ENCODE measurements around the gene TRPV3. TPM values are rescaled to one million over a fixed set of nuclear protein-coding genes. Genes with fewer than 3 reads are reported as not detected.
"Not testable (repeated sequence)": the region's sequence is repeated elsewhere in the genome, so short reads cannot be mapped to it uniquely, and the experiment has no call there.

The TRPV3 gene
- total and polyA plus RNA-seq, 4 donors, result 0.49 to 2.0 (median 0.75) TPM; not detected in 1

DNA sequence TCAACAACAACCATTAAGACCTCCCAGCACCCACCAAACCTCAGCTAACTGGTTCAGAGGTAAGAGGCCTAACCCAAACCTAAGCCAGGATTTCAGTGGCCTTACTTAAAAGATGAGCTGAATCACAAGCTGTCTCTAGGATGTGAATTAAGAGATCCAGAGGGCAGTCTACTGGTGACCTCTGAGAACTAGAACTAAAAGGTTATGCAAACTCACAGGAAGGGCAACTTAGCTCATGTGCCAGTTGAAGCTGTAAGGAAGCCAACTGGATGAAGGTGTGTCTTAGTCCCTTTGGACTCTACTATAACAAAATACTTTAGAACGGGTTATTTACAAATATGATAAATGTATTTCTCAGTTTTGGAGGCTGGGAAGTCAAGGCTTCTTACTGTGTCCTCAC is 91.3 kb downstream of the TRPV3 start:
- H3K27me3 ChIP-seq (ENCODE audit: control insufficient read depth in 1 of 2, insufficient read depth in 2 of 2, low read length in 1 of 2); H3K4me3 ChIP-seq (ENCODE audit: low read length in 2 of 2); H3K4me1 ChIP-seq (ENCODE audit: control insufficient read depth in 1 of 2, insufficient read depth in 2 of 2, low read length in 2 of 2); H3K27ac ChIP-seq (ENCODE audit: low read depth in 1 of 2, low read length in 2 of 2); intact Hi-C loops (cut with DNase I); ATAC-seq (ENCODE audit: low FRiP score); H3K9me3 ChIP-seq (ENCODE audit: control insufficient read depth, low read length); H3K36me3 ChIP-seq (ENCODE audit: control insufficient read depth in 1 of 2, insufficient read depth in 2 of 2, low read length in 1 of 2); DNase-seq: not testable (repeated sequence)
- 57 to 61% methylated on average over 1 of the region's 1 CpG for WGBS, 2 donors

Other genes starting within 250 kb of the TRPV3 start
- gene OR3A2, start 171.5 kb downstream of the TRPV3 start, total RNA-seq, result not detected
- under 1 TPM in 1 of 2 donors, not detected in 1; 0.51 TPM for gene OR3A2, start 171.5 kb downstream of the TRPV3 start, polyA plus RNA-seq
- gene OR1E1, start 159.4 kb downstream of the TRPV3 start, total RNA-seq, result not detected
- gene OR1E1, start 159.4 kb downstream of the TRPV3 start, polyA plus RNA-seq, result not detected
- not detected for gene OR3A3, start 146.4 kb downstream of the TRPV3 start, total RNA-seq
- not detected for gene OR3A3, start 146.4 kb downstream of the TRPV3 start, polyA plus RNA-seq
- not detected for gene OR1E2, start 124.0 kb downstream of the TRPV3 start, total RNA-seq
- not detected for gene OR1E2, start 124.0 kb downstream of the TRPV3 start, polyA plus RNA-seq
- gene SPATA22, start 86.0 kb downstream of the TRPV3 start, total RNA-seq, result 1 to 10 TPM in 1 of 2 donors, not detected in 1; 1.4 TPM
- gene SPATA22, start 86.0 kb downstream of the TRPV3 start, polyA plus RNA-seq, result under 1 TPM in 1 of 2 donors, not detected in 1; 0.67 TPM
- 1 to 10 TPM; 3.2 to 6.6 TPM for gene ASPA, start 81.8 kb downstream of the TRPV3 start, total RNA-seq
- gene ASPA, start 81.8 kb downstream of the TRPV3 start, polyA plus RNA-seq, result 1 to 10 TPM in 1 of 2 donors, under 1 TPM in 1; 0.10 to 4.5 TPM
- gene TRPV1, start 51.6 kb upstream of the TRPV3 start, total RNA-seq, result 1 to 10 TPM; 3.7 to 9.5 TPM
- 1 to 10 TPM; 1.9 to 2.6 TPM for gene TRPV1, start 51.6 kb upstream of the TRPV3 start, polyA plus RNA-seq
- 10 to 100 TPM in 1 of 2 donors, 1 to 10 TPM in 1; 7.4 to 15.8 TPM for gene SHPK, start 78.4 kb upstream of the TRPV3 start, total RNA-seq
- 1 to 10 TPM; 4.3 to 6.8 TPM for gene SHPK, start 78.4 kb upstream of the TRPV3 start, polyA plus RNA-seq
- gene CTNS, start 78.9 kb upstream of the TRPV3 start, total RNA-seq, result 10 to 100 TPM; 10.8 to 13.8 TPM
- gene CTNS, start 78.9 kb upstream of the TRPV3 start, polyA plus RNA-seq, result 10 to 100 TPM in 1 of 2 donors, 1 to 10 TPM in 1; 4.4 to 12.0 TPM
- gene TAX1BP3, start 110.8 kb upstream of the TRPV3 start, total RNA-seq, result 100 to 1,000 TPM; 101 to 108 TPM
- 100 to 1,000 TPM in 1 of 2 donors, 10 to 100 TPM in 1; 93.2 to 155 TPM for gene TAX1BP3, start 110.8 kb upstream of the TRPV3 start, polyA plus RNA-seq
- gene EMC6, start 111.0 kb upstream of the TRPV3 start, total RNA-seq, result 10 to 100 TPM; 19.2 to 25.7 TPM
- gene EMC6, start 111.0 kb upstream of the TRPV3 start, polyA plus RNA-seq, result 10 to 100 TPM; 33.1 to 48.5 TPM
- 1 to 10 TPM; 1.0 to 1.3 TPM for gene P2RX5, start 138.3 kb upstream of the TRPV3 start, total RNA-seq
- 1 to 10 TPM in 1 of 2 donors, under 1 TPM in 1; 0.61 to 4.9 TPM for gene P2RX5, start 138.3 kb upstream of the TRPV3 start, polyA plus RNA-seq
- gene HASPIN, start 166.1 kb upstream of the TRPV3 start, total RNA-seq, result under 1 TPM; 0.13 to 0.27 TPM
- gene HASPIN, start 166.1 kb upstream of the TRPV3 start, polyA plus RNA-seq, result not detected
- 10 to 100 TPM; 16.0 to 20.5 TPM for gene ITGAE, start 243.4 kb upstream of the TRPV3 start, total RNA-seq
- 10 to 100 TPM; 35.4 to 57.0 TPM for gene ITGAE, start 243.4 kb upstream of the TRPV3 start, polyA plus RNA-seq